CD4-positive, CD25-positive, alpha-beta regulatory T cell (primary cell): ENCODE measurements around the gene GFM1. TPM values are rescaled to one million over a fixed set of nuclear protein-coding genes. Genes with fewer than 3 reads are reported as not detected.
A peak's percentile ranks its signal among the peaks of the same experiment; 100 is the strongest.

Source experiments
- ATAC-seq, 2 donors: fragments of 150-1000 bp; cut with Tn5 transposase; one replicate each; pipeline ENCODE4 v1.10.0; 2021; ENCODE audit warnings: low read depth in 2 of 2, moderate number of reproducible peaks in 2 of 2, moderate library complexity in 1 of 2
- DNase-seq, 3 donors: peaks; one replicate each; pipeline versions ENCODE4 v3.0.0 to v3.0.0-alpha.2; 2012 to 2022; ENCODE audit warnings: mixed read lengths in 1 of 3
- H3K27ac ChIP-seq: one replicate; pipeline ENCODE4 v1.7.0; 2013; ENCODE audit warnings: mild to moderate bottlenecking, low read length; ENCODE audit not compliant: insufficient read depth, poor library complexity, severe bottlenecking
- H3K27me3 ChIP-seq: one replicate; pipeline ENCODE4 v1.7.0; 2013; ENCODE audit warnings: low read length; ENCODE audit not compliant: control insufficient read depth, insufficient read depth
- H3K36me3 ChIP-seq: one replicate; pipeline ENCODE4 v1.7.0; 2013; ENCODE audit warnings: mild to moderate bottlenecking, low read length, moderate library complexity; ENCODE audit not compliant: control insufficient read depth, insufficient read depth
- H3K4me1 ChIP-seq: 2 replicates; pipeline ENCODE4 v1.7.0; 2013; ENCODE audit warnings: mild to moderate bottlenecking, low read length; ENCODE audit not compliant: insufficient read depth, control insufficient read depth, poor library complexity, severe bottlenecking
- H3K4me3 ChIP-seq: one replicate; pipeline ENCODE4 v1.7.0; 2013; ENCODE audit warnings: low read depth, mild to moderate bottlenecking, low read length, moderate library complexity
- H3K9me3 ChIP-seq, 2 experiments: 1 replicate in 1 of 2; 2 replicates in 1 of 2; pipeline ENCODE4 v1.7.0; 2013; ENCODE audit warnings: low read length in 2 of 2, mild to moderate bottlenecking in 1 of 2, moderate library complexity in 1 of 2; ENCODE audit not compliant: control insufficient read depth in 2 of 2
- H3K27ac Mint-ChIP-seq, 3 donors: one replicate each; pipeline ENCODE4 v1.8.0; 2020 to 2022; ENCODE audit warnings: mild to moderate bottlenecking in 3 of 3, mixed read lengths in 3 of 3, moderate library complexity in 2 of 3
- H3K27me3 Mint-ChIP-seq: one replicate; pipeline ENCODE4 v1.8.0; 2022; ENCODE audit warnings: mild to moderate bottlenecking, mixed read lengths
- H3K36me3 Mint-ChIP-seq: one replicate; pipeline ENCODE4 v1.8.0; 2020; ENCODE audit warnings: mixed read lengths
- H3K4me1 Mint-ChIP-seq, 4 donors: one replicate each; pipeline ENCODE4 v1.8.0; 2020 to 2022; ENCODE audit warnings: mixed read lengths in 4 of 4, mild to moderate bottlenecking in 1 of 4
- H3K4me3 Mint-ChIP-seq, 4 donors: one replicate each; pipeline ENCODE4 v1.8.0; 2020 to 2022; ENCODE audit warnings: mild to moderate bottlenecking in 4 of 4, mixed read lengths in 4 of 4, moderate library complexity in 3 of 4
- H3K9me3 Mint-ChIP-seq, 7 donors: one replicate each; pipeline ENCODE4 v1.8.0; 2020 to 2022; ENCODE audit warnings: mixed read lengths in 7 of 7, mild to moderate bottlenecking in 3 of 7, moderate library complexity in 2 of 7
- polyA plus RNA-seq, 4 donors: library from polyadenylated mRNA; unstranded; fragments of 300-500 nt; fragmentation: Illumina TruSeq; gene quantifications; one replicate each; pipeline ENCODE4 v1.2.3, GENCODE V29; 2021
- total RNA-seq: library from RNA; stranded (reverse); gene quantifications from one replicate; pipeline ENCODE4 v1.2.3, GENCODE V29; 2022

Gene GFM1
- total and polyA plus RNA-seq, 5 donors from 2014 or later = 22.2 to 36.9 (median 33.7) TPM

DNA sequence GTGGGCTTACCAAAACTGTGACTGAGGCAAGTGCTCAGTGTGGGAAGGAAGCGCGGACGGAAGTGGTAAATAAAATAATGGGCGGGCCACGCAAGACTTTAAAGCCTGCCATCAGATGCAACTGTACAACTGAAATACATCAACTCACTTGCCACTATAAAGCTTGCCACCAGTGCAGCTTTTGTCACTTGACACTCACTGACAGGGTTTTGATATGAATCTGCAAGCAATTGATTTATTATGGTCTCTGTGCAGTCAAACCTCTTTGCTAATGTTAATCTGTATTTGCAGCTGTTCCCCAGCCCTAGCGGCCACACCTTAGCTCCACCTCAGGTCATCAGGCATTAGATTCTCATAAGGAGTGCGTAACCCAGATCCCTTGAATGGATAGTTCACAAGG is 2.3 kb upstream of the GFM1 start:
- Mint-ChIP-seq H3K36me3 (peaks cover 6% of the 10 kb centered on the region), H3K9me3 (no peaks in the 10 kb centered on the region), H3K27ac (peak overlapping the region in 1 of 3 donors; percentile 28), H3K27me3 (peaks cover 4% of the 10 kb centered on the region), H3K4me1 (peaks cover 5 to 42% (median 27%) of the 10 kb centered on the region in 4 donors), H3K4me3 (peak overlapping the region in 3 of 4 donors; percentile 25 to 81 (median 34))
- ATAC-seq (no peak), DNase-seq (peak in 2 of 3 donors; percentile 37 to 40)
- Histone ChIP-seq H3K9me3 (no peaks in the 10 kb centered on the region), H3K4me3 (peak overlapping the region; percentile 32), H3K36me3 (peaks cover 6% of the 10 kb centered on the region), H3K27me3 (no peaks in the 10 kb centered on the region), H3K27ac (no peak overlapping the region), H3K4me1 (peaks cover 15% of the 10 kb centered on the region)

- Mint-ChIP-seq H3K27ac (peak overlapping the region; percentile 36 to 92 (median 77)), H3K36me3 (peaks cover 13% of the 10 kb centered on the region), H3K9me3 (no peaks in the 10 kb centered on the region), H3K4me3 (peak overlapping the region in 3 of 4 donors; percentile 34 to 81 (median 36)), H3K27me3 (peaks cover 4% of the 10 kb centered on the region), H3K4me1 (peaks cover 7 to 43% (median 28%) of the 10 kb centered on the region in 4 donors)
- no peak for ATAC-seq
- Histone ChIP-seq H3K4me1 (peaks cover 15% of the 10 kb centered on the region), H3K27ac (no peak overlapping the region), H3K9me3 (no peaks in the 10 kb centered on the region), H3K4me3 (peak overlapping the region; percentile 32), H3K27me3 (no peaks in the 10 kb centered on the region), H3K36me3 (peaks cover 12% of the 10 kb centered on the region)
- DNase-seq = no peak
Observed at GRCh38 chr3:158642474-158643210, 1.7 kb upstream of the GFM1 start.

DNA sequence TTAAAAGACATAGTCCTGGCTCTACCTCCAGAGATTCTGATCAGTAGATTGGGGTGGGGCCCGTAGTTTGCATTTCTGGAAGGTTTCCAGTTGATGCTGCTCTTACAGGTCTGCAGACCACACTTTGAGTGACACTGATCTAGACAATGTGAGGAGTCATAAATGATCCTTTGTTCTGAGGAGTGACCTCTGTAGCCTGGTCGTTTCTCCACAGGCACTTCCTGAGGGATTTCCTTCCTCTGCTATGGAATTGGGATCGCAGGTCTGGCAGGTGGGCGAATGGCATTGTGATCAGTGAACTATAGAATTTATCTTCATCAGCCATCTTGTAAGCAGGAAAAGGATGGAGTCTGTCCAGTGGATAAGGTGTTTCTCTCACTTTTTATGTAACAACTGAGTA is 5.5 kb downstream of the GFM1 start:
- H3K9me3 ChIP-seq = no peaks in the 10 kb centered on the region
- Mint-ChIP-seq H3K27me3 (no peaks in the 10 kb centered on the region), H3K4me1 (peaks cover 12 to 41% (median 31%) of the 10 kb centered on the region in 4 donors), H3K36me3 (peaks cover 51% of the 10 kb centered on the region), H3K4me3 (peak overlapping the region in 1 of 4 donors; percentile 33), H3K27ac (peak overlapping the region in 1 of 3 donors; percentile 74), H3K9me3 (no peaks in the 10 kb centered on the region)
- H3K27me3 ChIP-seq = no peaks in the 10 kb centered on the region
- H3K4me1 ChIP-seq = peaks cover 10% of the 10 kb centered on the region
- ATAC-seq (no peak), DNase-seq (no peak)
- H3K27ac ChIP-seq = no peak overlapping the region
- peaks cover 64% of the 10 kb centered on the region for H3K36me3 ChIP-seq
- no peak overlapping the region for H3K4me3 ChIP-seq

DNA sequence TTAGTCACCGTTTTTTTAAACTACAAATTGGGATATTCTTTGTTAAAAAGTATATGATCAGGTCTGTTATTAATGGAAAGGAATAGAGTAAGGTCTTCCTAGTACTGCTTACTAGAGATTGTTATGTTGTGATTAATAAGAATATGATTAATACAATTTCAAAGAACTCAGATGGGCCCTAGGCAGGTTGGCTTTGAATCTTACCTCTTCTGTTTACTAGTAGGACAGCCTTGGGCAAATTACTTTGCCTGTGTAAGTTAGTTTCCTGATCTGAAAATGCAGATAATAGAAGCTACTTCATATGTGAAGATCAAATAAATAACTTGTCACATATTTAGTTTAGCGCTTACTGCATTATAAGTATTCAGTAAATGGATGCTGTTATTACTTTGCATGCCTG is 6.9 kb downstream of the GFM1 start:
- peaks cover 54% of the 10 kb centered on the region for H3K36me3 Mint-ChIP-seq
- no peak for ATAC-seq
- no peaks in the 10 kb centered on the region for H3K9me3 Mint-ChIP-seq
- Histone ChIP-seq H3K27ac (no peak overlapping the region), H3K4me3 (no peak overlapping the region), H3K9me3 (no peaks in the 10 kb centered on the region), H3K27me3 (no peaks in the 10 kb centered on the region), H3K36me3 (peaks cover 78% of the 10 kb centered on the region), H3K4me1 (no peaks in the 10 kb centered on the region)
- no peak overlapping the region for H3K27ac Mint-ChIP-seq
- H3K4me3 Mint-ChIP-seq = no peak overlapping the region
- H3K4me1 Mint-ChIP-seq = peaks cover 12 to 27% (median 22%) of the 10 kb centered on the region in 4 donors
- no peak for DNase-seq
- H3K27me3 Mint-ChIP-seq = no peaks in the 10 kb centered on the region

DNA sequence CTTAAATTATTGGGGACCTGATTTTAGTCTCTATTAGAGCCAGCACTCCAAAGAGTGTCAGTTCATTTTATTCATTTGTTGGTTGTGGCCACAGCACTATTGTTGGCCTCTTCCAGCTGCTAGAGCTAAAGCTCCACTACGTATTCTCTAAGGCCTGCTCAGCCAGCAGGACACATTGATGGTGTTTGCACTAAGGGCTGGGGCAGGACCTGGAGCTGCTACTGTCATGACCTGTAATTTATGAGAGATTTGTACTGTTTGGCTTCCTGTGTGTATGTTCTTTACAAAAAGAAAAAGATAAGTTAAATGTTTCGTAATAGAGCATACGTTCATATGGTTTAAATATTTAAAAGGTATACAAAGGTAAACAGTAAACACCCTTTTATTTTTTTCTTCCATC is 8.1 kb downstream of the GFM1 start:
- DNase-seq (no peak), ATAC-seq (no peak)
- H3K4me1 Mint-ChIP-seq = peaks cover 12 to 22% (median 18%) of the 10 kb centered on the region in 4 donors
- no peaks in the 10 kb centered on the region for H3K9me3 ChIP-seq
- H3K36me3 ChIP-seq = peaks cover 74% of the 10 kb centered on the region
- H3K36me3 Mint-ChIP-seq = peaks cover 51% of the 10 kb centered on the region
- H3K27ac Mint-ChIP-seq = no peak overlapping the region
- no peaks in the 10 kb centered on the region for H3K27me3 ChIP-seq
- H3K27me3 Mint-ChIP-seq = no peaks in the 10 kb centered on the region
- H3K4me3 Mint-ChIP-seq = no peak overlapping the region
- no peak overlapping the region for H3K4me3 ChIP-seq
- no peaks in the 10 kb centered on the region for H3K9me3 Mint-ChIP-seq
- no peaks in the 10 kb centered on the region for H3K4me1 ChIP-seq
- no peak overlapping the region for H3K27ac ChIP-seq

GRCh38 chr3:158658889-158659288 is 14.6 kb downstream of the GFM1 start:
- peak overlapping the region; percentile 10 to 75 (median 71) for H3K27ac Mint-ChIP-seq
- no peak for ATAC-seq

GRCh38 chr3:158659454-158660237 is 15.3 kb downstream of the GFM1 start:
- Histone ChIP-seq H3K4me1 (no peaks in the 10 kb centered on the region), H3K36me3 (peaks cover 70% of the 10 kb centered on the region), H3K4me3 (no peak overlapping the region), H3K9me3 (no peaks in the 10 kb centered on the region), H3K27me3 (no peaks in the 10 kb centered on the region), H3K27ac (no peak overlapping the region)
- no peak overlapping the region for H3K4me3 Mint-ChIP-seq
- H3K27ac Mint-ChIP-seq = peak overlapping the region in 2 of 3 donors; percentile 28 to 75
- no peaks in the 10 kb centered on the region for H3K9me3 Mint-ChIP-seq
- peaks cover 34% of the 10 kb centered on the region for H3K36me3 Mint-ChIP-seq
- no peaks in the 10 kb centered on the region for H3K27me3 Mint-ChIP-seq
- ATAC-seq (peak; percentile 80 to 81), DNase-seq (peak; percentile 21 to 75 (median 51))
- peaks cover 7 to 16% (median 12%) of the 10 kb centered on the region in 4 donors for H3K4me1 Mint-ChIP-seq

More at GRCh38 chr3:158658889-158659288, 14.6 kb downstream of the GFM1 start:
- H3K4me3 ChIP-seq = no peak overlapping the region
- no peaks in the 10 kb centered on the region for H3K27me3 ChIP-seq
- peaks cover 7 to 16% (median 11%) of the 10 kb centered on the region in 4 donors for H3K4me1 Mint-ChIP-seq
- H3K36me3 Mint-ChIP-seq = peaks cover 29% of the 10 kb centered on the region
- no peak for DNase-seq
- no peaks in the 10 kb centered on the region for H3K4me1 ChIP-seq
- no peak overlapping the region for H3K4me3 Mint-ChIP-seq
- no peaks in the 10 kb centered on the region for H3K9me3 Mint-ChIP-seq
- H3K36me3 ChIP-seq = peaks cover 70% of the 10 kb centered on the region
- no peaks in the 10 kb centered on the region for H3K27me3 Mint-ChIP-seq
- no peak overlapping the region for H3K27ac ChIP-seq
- H3K9me3 ChIP-seq = no peaks in the 10 kb centered on the region
